Measurements from ENCODE around the gene IPO4. TPM values are rescaled to one million over a fixed set of nuclear protein-coding genes. Genes with fewer than 3 reads are reported as not detected.

IPO4 gene
- total and polyA plus RNA-seq, 2 of the 13 experiments (the other 11 are each of a cell fraction or from before 2014, with no cell fraction given), result 39.0 to 179 TPM

GRCh38 chr14:24226473-24226872 lies 37.9 kb upstream of the IPO4 start:
- Histone ChIP-seq H3K79me2 (ENCODE audit: insufficient read depth, low read length) (peaks cover 73% of the 10 kb centered on the region), H3K27ac (ENCODE audit: extremely low read length, insufficient read depth, low read length) (no peak overlapping the region), H4K20me1 (ENCODE audit: insufficient read depth, low read length) (peaks cover 1% of the 10 kb centered on the region; the same call in 1 of the 2 replicates), H3K36me3 (replicated peaks in 1 of 2; ENCODE audit: control insufficient read depth in 1 of 2, insufficient read depth in 2 of 2, low read length in 2 of 2) (peaks cover 1 to 17% of the 10 kb centered on the region in 2 experiments; a peak in 2 of 5 replicates), H3K4me2 (ENCODE audit: low read depth, low read length) (no peak overlapping the region), H3K4me1 (ENCODE audit: insufficient read depth, low read length) (peaks cover 31% of the 10 kb centered on the region), H3K4me3 (replicated peaks in 1 of 3; ENCODE audit: insufficient read depth in 1 of 3, low read depth in 2 of 3, low read length in 3 of 3) (no peak overlapping the region), H3K9me3 (ENCODE audit: low read length) (no peaks in the 10 kb centered on the region), H3K27me3 (ENCODE audit: control insufficient read depth in 1 of 2, insufficient read depth in 2 of 2, low read length in 2 of 2) (peaks cover 0 to 1% of the 10 kb centered on the region in 2 experiments; a peak in 1 of 5 replicates), H2AFZ (ENCODE audit: low read length) (no peak overlapping the region), H3K9ac (ENCODE audit: insufficient read depth, low read depth, low read length) (no peak overlapping the region)
- ChIA-PET POLR2A (interaction anchor here (1.5 to 1.8 kb wide), 2 partner anchors 16 to 132 kb away, joined by 6 to 10 read pairs; partner anchors contain the start of genes PCK2 and TINF2), CTCF (ENCODE audit: low intra/inter-chr PET ratio, low total read pairs) (no interaction called here)
- no peak for DNase-seq (ENCODE audit: low spot score)
- TF ChIP-seq ZNF570 (CRISPR knock-in tag; IDR thresholded peaks at IDR 0.05; ENCODE audit: borderline replicate concordance) (no peak), SOX5 (CRISPR knock-in tag; IDR thresholded peaks at IDR 0.05; ENCODE audit: borderline replicate concordance) (no peak), AGO2 (optimal IDR thresholded peaks at IDR 0.05; ENCODE audit: low read depth, low read length) (peak; percentile 29), CREBL2 (CRISPR knock-in tag; IDR thresholded peaks at IDR 0.05; ENCODE audit: borderline replicate concordance) (no peak), KIAA2018 (CRISPR knock-in tag; IDR thresholded peaks at IDR 0.05; ENCODE audit: borderline replicate concordance) (no peak), MAFF (IDR thresholded peaks at IDR 0.05; ENCODE audit: low read depth, low read length) (peak; percentile 98), ZNF556 (CRISPR knock-in tag; IDR thresholded peaks at IDR 0.05; ENCODE audit: borderline replicate concordance) (no peak), ZNF362 (CRISPR knock-in tag; IDR thresholded peaks at IDR 0.05; ENCODE audit: borderline replicate concordance) (no peak), RBM39 (IDR thresholded peaks at IDR 0.05; ENCODE audit: low read depth, low read length, poor library complexity, severe bottlenecking) (no peak), MAFK (conservative IDR thresholded peaks at IDR 0.05 in 1 of 2, IDR thresholded peaks at IDR 0.05 in 1 of 2; ENCODE audit: low read length in 2 of 2) (peak; percentile 99 to 100)
- ATAC-seq, result no peak
- no TSS peak for BruUV-seq (replicated peaks)
- in situ Hi-C loops (cut with HindIII; ENCODE audit: extremely low pct_ligation_motif_present, low pct_unique_long_range_greater_than_20kb), result no loop called here
- no peak for FAIRE-seq
- intact Hi-C loops (cut with micrococcal nuclease; ENCODE audit: unreplicated experiment), result no loop called here
- 94% methylated on average over 1 of the region's 1 CpG for WGBS (ENCODE audit: low lambda C conversion rate)

Measured in HepG2 (cell line).